ENCODE measurements around the gene CALML5.

The CALML5 gene

DNA sequence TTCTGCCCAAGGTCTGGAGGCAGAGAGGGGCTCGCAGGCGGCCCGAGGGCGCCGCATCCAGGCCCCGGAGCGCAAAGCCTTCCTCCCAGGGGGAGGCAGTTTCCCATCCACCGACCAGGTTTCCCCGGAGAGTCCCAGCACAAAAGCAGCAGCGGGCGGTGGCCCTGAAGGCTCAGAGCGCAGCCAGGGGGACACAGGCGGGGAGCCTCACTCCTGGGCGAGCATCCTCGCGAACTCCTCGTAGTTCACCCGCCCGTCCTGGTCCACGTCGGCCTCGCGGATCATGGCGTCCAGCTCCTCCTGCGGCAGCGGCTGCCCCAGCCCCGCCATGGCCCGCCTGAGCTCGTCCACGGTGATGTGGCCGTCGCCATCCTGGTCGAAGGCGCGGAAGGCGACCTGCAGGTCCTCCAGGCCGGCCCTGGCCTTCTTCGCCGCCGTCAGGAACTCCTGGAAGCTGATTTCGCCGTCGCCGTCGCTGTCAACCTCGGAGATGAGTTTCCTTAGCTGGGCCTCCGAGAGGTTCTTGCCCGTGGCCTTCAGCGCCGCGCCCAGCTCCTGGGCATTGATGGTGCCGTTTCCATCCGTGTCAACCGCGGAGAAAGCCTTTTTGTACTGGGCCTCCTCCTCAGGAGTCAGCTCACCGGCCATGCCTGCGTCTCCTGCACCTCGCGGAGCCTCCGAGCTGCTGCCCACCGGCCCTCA, 428 bp downstream of the CALML5 start:
- DNase-seq, result no peak

DNA sequence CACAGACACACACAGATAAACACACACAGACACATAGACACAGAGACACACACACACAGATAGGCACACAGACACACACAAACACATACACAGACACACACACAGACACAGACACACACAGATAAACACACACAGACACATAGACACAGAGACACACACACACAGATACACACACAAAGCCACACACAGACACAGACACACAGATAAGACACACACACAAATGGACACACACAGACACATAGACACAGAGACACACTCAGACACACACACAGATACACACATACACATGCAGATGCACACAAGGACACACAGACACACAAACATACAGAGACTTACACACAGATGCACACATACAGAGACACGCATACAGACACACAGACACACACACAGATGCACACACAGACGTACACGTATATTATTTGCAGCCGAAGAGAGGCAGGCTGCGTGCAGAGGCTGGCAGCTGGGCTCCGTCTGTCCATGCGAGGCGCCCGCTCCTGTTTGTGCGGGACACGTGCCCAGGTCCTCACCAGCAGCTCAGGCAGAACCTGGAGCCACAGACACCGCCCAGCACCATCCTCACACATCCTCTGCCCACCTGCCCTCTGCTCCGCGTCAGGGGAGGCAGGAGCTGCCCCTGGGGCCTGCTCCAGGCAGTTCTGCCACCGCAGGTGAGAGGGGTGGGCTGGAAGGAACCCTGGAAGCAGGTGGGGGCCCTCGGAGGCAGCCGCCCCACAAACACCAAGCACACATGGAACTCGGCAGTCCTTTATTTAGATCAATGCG, 1.2 kb downstream of the CALML5 start:
- DNase-seq, result no peak

DNA sequence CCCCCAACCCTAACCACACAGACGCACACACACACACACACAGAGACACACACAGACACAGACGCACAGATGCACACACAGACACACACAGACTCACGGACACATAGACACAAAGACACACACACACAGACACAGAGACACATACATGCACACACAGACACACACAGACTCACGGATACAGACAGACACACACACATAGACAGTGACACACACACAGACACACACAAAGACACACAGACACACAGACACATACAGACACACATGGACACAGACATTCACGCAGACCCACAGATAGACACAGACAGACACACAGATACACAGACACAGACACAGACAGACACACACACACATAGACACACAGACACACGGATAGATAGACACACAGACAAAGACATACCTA, 2.1 kb downstream of the CALML5 start:
- DNase-seq, result no peak

DNA sequence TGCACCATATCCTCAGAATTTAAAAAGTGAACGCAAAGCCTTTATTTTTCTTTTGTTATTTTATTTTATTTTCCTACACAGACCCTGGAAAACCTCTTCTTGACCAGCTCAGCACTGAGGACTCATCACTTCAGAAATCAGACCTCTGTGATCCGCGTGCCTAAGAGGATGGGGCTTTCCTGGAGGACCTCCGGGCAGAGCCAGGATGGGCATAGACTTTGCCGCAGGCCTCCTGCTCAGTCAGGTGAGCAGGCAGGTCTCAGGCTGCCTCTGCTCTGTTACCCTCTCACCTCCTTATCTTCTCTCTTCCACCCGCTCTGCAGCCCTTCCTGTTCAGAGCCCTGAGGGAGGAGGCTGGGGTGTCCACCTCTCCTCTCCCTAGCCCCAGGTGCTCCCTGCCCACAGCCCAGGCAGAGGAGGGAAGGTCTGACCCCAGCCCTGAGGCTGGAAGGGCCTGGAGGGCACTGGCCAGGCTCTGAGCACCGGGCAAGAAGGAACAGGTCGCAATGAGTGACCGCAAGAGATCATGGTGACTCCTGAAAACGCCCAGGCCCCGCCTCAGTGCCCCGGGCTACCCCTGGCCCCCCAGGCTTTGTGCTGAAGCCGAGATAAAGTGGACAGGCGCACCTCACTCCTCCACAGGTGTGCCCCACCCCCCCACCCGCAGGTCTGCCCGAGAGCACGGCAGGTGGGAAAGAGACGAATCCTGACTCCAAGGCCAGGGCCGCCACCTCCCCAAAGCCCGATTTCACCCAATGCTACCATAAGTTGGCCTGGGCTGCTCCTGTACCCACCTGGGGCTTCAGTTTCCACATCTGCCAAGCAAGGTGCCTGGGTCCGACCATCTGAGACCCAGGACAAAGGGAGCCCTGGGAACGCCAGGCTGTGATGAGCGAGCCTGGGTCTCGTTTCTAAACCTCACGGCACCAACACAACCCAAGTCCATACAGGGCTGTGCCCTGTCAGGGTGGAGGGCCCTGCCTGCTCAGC, 2.8 kb downstream of the CALML5 start:
- DNase-seq, result no peak

DNA sequence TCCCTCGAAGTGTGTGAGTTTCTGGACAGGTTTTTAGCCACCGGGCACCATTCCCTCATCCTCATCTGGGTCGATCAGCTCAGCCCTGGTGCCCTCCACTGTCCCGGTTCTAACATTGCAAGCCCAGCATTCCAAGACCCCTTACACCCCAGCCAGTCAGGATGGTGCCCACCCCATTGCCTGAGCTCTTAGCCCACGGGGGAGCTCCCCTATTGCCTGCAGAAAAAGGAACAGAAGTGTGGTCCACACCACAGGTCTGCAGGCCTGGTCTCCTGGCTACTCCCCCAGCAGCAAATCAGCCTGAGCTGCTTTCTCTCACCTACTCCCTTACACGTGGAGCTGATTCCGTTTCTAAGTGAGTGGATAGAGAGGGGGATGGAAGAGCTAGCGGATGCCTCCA, 4.8 kb downstream of the CALML5 start:
- DNase-seq, result no peak

DNA sequence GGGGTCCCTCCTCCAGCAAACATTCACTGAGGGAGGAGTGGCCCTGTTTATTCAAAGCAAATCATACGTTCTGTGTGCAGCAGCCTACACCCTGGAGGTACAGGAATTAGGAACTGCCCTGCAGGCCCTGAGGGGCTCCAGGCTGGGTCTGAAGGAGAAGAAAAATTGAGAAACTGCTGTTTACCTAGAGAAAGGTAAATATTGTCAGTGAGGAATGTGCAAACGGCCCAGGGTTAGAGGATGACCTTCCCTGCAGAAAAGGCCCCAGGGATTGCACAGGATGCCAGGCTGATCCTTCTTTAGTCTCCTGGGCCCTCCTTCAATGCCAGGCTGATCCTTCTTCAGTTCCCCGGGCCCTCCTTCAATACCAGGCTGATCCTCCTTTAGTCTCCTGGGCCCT, 5.7 kb downstream of the CALML5 start:
- no peak for DNase-seq

DNA sequence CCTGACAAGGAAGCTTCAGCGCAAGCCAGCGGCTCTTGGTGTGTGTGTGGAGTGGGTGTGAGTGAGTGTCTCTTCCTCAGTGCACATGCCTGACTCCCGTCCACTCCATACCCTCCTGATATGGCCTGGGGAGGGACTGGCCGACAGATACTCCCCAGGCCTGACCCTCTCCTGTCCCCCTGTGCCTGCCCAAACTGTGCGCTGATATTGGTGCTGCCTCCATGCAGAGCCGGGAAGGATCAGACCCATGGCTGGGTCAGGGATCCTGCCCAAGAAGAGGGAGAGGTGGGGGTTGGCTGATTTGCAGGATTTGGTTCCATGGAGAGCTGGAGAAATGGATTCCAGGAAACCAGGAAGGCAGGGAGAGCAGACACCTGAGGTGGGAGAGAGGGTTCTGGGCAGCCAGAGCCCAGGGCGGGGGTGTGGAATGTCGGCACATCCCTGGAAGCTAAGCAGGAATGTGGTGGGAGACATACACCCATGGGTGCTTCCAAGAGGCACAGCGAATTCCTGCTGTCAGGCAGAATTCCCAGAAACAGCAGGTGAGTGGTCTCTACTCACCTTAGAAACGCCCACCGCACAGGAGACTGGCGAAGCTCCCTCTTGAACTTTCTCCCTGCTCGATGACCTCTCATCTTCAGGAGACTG, 6.3 kb downstream of the CALML5 start:
- DNase-seq, result no peak

DNA sequence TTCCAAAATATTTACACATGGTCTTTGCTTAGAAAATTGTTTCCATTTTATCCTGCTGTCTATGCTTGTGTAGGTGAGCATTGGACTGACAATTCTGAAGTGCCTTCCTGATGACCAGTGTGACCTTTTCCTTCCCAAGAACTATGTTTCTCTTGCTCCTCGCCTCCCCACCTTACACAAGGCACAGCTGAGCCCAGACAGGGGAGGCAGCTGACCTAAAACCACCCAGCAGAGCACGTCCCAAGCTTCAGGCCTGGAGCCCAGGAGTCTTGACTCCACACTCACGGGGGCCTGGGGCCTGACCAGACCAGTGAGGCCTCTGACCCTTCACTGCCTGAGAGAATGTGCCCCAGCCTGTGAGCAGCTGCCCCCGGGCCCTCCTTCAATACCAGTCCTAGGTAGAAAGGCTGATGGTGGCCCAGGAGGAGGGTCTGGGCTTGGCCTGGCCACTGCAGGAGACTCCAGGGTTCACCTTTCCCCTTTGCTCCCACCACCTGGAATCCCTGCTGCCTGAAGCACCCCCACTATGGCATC, 7.0 kb downstream of the CALML5 start:
- DNase-seq, result no peak

DNA sequence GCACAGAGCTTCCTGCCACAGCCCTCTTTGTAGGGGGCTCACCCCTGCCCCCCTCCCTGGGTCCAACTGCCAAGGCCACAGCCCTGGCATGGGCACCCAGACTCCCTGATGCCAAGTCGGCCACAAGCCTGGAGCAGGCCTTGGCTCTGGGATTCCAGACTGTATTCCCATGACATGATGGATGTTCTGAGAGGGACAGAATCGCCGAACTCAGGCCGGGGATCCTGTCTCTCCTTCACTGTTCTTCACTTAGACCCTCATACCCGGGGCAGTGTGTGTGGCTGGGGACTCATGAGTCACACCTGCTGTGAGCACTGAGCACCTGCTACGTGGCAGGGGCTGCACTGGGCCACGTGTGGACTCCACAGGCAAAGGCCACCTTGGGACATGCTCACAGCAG, 7.9 kb downstream of the CALML5 start:
- no peak for DNase-seq

DNA sequence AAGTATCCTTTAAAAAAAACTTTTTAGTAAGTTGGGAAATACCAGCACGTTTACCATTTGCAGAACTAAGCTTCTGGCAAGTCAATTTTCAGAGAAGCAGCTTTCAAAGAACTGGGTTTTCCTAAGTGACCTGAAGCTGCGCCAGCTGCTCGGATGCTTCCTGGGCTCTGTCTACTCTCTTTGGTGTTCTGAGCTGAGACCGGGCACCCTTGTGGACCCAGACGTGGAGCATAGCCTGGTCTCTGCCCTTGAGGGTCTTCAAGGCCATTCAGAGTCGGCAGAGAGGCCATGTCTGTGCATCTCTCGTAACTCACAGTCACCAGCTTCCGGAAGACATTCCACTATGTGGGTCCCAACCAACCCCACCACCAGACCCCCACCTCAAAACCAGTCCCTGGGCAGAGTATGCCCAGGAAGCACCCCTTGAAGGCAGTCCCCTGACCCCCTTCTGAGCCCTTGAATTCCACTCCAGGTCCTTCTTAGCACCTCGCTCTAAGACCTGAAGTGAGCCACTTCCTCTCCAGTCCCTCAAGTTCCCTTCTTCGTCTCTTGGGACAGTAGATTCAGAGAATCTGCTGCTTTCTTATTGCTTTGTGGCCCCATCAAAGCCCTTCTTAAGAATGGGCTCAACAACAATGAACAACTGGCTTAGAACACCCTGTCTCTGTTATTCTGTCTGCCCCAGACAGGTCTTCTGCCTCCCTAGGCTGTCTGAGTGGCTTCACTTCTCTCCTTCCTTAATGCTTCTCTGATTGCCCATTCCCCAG, 8.5 kb downstream of the CALML5 start:
- DNase-seq, result no peak

DNA sequence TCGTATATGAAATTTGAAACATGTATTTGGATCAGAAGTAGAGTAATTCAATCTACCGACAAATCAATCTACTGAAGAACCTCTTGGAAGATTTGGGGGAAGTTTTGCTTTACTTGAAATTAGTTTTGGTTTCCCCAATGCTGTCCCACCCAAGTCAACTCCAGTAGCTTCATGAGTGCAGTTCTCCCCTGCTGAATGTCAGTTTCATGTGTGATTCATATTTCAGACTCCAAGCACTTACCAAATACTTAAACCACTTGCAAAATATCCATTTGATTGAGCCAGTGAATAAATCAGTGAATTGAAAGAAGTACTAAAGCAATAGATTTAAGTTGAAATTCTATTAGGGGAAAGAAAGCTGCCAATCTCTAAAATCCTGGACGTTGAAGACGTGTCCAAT, 9.3 kb downstream of the CALML5 start:
- no peak for DNase-seq

DNA sequence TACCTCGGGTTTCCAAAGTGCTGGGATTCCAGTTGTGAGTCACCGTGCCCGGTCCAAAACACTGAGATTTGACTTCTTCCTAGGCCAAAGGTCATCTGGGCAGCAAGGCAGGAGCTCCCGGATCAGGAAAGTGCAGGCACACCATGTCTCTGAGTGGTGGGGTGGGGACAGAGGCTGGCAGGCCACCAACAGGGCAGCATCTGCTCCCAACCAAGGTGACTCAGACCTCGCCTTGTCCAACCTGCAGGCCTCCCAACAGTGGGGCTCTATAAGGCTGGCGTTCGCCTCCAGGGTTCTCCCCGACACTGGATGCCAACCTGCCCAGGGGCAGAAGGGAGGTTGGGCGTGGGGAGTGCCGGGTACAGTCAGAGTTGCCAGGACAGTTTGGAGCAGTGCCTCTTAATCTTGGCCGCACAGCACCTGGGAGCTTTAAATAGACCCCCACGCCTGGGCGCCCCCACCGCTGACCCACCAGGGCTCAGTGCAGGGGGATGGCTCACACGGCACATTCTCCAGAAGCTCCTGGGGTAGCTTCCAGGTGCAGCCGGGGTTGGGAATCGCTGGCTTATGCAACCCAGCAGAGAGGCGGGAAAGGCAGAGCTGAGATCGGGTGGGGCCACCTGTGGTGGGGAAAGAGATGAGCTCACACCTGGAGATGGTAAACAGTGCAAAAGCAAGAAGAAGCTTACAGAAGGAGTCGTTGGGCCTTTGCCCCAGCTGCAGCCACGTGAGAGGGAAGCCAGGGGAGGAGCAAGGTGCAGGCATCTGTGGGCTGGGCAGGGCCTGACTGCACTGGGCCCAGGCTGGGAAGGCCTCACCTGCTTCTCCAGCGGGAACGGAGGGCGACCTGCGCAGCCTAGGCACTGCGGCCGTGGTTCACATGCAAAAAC, 10.9 kb downstream of the CALML5 start:
- DNase-seq, result no peak

DNA sequence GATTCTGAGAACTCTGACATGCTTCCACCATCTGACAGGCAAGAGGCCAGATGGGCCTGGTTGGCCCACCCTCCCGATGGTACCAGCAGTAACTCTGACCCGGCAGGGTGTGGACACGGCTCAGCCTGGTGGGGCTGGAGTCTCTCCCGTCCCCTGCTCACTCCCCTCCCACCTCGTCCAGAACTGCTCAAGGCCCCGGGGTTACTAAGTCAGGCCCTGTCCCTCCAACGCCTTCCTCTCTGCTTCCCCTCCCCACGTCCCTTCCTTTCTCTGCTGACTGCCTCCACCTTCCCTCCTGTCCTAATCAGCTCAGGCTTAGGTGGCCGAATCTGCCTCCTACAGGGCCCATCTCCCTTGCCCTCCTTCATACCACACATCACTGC, 12.5 kb downstream of the CALML5 start:
- no peak for DNase-seq

DNA sequence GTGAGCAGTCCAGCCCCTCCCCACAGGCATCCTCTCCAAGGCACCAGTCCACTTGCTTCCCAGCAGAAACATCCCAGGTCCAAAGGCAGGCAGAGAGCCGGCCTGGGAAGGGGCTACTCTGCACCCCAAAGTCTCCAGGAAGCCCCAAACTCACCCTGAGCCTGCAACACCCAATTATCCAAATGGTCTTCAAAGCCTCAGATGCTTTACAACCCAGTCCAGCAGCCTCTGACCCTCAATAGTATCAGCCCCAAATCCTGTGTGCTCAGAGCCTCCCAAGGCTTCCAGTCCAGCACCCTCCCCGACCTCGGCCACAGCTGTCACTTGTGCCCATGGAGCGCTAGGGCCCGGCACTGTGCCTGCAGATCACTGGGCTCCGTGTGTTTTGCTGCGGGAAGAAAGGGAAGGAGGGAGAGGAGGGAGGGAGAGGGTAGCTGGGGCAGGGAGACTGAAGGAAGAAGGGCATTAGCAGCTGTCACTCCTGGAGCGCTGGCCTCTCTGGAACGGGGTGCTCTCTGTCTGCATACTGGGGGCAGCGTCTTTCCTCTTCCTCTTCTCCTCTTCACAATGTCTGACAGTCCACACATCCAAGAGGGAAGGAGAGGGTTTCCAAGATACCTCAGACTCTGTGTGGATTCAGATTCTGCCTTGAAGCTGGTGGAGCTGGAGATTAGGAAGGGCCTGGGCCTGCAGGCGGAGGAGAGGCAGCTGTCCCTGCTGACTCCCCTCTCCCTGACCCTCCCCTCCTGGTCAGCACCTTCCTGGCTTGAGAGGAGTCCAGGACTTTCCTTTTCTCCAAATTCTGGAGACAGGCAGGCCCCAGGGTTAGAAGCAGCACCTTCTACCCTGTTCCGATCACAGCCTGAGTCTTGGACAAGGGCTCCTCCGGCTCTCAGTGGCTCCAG, 13.2 kb downstream of the CALML5 start:
- no peak for DNase-seq

DNA sequence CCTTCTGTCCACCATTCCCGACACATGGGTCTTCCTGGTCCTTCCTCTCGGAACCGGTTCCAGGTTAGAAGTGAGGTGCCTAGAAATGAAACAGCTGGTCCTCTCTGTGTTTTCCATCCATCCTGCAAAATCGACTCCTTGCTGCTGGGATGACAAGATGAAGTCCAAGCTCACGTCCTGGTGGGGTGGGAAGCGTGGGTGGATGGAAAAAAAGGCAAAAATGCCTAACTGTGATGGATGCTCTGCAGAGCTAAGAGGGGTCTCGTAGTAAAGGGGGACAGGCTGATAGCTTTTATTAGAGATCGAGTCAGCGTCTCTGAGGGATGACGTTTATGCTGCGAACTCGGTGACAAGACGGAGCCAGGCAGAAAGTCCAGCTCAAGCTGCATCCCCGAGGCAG, 14.1 kb downstream of the CALML5 start:
- no peak for DNase-seq

DNA sequence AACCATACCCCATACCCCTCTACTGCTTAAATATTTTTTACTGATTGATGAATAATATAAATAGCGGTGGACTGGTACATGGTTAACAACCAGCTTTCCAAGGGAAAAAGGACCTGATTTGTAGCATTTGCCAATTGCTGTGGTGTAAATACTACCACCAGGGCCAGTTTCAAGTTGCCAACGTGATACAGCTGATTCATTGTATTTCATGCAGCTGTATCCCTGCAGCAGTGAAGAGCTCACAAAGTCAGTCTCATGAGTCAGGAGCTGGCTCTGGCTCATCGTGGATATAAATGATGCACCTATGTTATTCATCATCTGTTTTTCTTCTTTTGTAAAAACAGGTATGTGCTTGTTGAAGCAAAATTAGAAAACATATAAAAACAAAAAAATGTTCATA, 15.2 kb downstream of the CALML5 start:
- no peak for DNase-seq

DNA sequence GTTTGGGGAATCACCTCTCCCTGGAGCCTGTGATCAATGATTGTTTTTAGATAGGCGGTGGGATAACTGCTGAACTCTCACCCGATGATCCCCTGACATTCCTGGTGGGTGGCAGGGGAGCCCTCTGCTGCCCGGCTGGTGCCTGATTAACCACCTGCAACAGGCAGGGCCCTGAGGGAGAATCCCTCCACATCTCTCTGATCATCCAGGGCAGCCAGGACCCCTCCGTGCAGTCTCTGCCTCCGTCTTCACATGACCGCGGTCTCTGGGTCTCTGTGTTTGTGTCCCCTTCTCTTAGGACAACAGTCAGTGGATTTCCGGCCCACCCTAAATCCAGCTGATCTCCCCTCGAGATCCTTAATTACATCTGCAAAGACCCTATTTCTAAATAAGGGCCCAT, 17.4 kb downstream of the CALML5 start:
- no peak for DNase-seq

DNA sequence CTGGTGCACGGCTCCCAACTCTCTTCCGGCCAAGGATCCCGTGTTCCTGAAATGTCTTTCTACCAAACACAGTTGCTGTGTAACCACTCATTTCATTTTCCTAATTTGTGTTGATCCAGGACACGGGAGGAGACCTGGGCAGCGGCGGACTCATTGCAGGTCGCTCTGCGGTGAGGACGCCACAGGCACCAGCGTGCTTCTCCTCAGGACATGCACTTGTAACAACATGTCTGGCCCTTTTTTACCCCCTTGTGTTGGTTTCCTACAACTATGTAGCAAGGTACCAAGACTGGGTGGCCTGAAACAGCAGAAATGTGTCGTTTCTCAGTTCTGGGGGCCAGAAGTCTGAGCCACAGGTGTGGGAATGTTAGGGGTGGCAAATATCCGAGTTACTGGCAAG, 18.2 kb downstream of the CALML5 start:
- no peak for DNase-seq

DNA sequence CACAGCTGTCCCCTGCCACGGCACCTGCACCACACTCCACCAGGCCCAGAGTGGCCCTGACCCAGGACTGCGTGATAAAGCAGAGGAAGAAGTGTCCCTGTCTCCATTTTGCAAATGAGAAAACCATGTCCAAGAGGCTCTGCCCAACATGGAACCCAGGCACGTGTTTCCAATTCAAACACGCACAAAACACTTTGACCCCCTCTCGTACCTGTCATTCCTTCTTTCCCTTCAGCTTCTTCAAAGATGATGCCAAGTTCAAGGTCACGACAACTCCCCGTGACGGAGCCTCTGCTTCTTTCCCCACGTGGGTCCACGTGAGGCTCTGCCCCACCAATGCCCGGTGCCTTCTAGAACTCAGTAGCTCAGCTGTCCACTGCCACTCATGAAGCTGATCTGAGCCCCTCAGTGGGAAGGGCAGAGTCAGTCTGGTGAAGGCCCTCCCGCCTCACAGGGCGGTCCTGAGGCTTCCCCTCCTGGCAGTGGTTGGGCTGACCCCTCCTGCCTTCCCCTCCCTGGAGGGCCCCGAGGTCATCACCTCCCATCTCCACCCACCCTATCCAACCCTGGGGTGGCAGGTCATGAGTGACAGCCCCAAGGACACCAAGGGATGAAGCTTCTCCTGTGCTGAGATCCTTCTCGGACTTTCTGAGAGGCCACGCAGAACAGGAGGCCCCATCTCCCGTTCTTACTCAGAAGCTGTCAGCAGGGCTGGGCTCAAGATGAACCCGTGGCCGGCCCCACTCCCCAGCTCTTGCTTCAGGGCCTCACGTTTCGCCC, 19.0 kb downstream of the CALML5 start:
- no peak for DNase-seq

Data from T-helper 2 cell (primary cell).